ENCODE data around the gene CCT8. TPM values are rescaled to one million over a fixed set of nuclear protein-coding genes. Genes with fewer than 3 reads are reported as not detected.

CCT8 gene, protein sequence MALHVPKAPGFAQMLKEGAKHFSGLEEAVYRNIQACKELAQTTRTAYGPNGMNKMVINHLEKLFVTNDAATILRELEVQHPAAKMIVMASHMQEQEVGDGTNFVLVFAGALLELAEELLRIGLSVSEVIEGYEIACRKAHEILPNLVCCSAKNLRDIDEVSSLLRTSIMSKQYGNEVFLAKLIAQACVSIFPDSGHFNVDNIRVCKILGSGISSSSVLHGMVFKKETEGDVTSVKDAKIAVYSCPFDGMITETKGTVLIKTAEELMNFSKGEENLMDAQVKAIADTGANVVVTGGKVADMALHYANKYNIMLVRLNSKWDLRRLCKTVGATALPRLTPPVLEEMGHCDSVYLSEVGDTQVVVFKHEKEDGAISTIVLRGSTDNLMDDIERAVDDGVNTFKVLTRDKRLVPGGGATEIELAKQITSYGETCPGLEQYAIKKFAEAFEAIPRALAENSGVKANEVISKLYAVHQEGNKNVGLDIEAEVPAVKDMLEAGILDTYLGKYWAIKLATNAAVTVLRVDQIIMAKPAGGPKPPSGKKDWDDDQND
- 243 TPM for polyA plus RNA-seq (2013, experiment 1 of 2)
- 262 TPM for polyA plus RNA-seq (2013, experiment 2 of 2)

DNA sequence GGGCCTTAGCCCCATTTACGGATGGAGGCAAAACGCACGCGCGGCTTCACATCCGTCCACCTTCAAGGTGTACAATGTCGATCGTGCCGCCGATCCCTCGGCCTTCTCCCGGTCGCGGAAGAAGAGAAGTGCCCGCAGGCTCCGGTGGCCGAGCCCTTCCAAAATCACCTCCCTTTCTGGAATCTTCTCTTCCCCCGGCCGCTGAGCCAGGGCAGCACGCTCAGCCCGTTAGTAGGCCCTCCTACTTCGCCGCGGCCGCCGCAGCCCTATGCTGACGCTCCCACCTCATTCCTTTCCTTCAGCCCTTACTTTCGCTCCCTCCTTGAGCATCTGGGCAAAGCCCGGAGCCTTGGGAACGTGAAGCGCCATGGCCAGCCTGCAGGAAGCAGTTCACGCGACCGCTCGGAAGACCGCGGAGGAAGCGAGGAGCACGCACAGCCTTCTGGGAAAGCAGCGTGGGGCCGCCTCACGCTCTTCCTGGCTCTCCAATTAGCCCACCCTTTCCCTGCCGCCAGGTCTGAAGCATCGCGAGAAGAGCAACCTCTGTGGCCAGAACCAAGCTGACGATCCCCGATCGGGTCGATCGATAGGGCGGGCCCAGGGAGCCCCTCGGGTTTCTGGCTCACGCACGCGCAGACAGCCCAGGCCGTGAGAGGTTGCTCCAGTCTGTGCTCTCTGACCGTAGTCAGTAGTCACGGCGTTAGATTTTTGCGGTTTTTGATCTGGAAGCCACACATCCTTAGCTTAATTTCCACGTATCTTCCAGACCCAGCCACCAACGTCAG, at the start of gene CCT8:
Gene CCT8 (minus strand): TSS at position 427 of the 785 bp plus-strand sequence. CDS start 58 bp downstream, at position 369.
- peaks cover 17% of the 10 kb centered on the region for H3K36me3 ChIP-seq (ENCODE audit: control insufficient read depth, insufficient read depth, low read length)
- peak within 1 kb of the TSS; percentile 94 for H3K27ac ChIP-seq (ENCODE audit: low read depth, low read length, severe bottlenecking)
- 0% methylated on average over 46 to 56 of the region's 62 CpGs for WGBS, 2 experiments (ENCODE audit: insufficient coverage in 2 of 2)
- H3K4me3 ChIP-seq (ENCODE audit: extremely low read depth, insufficient read depth, low read length, poor library complexity, severe bottlenecking) = peak within 1 kb of the TSS; percentile 97
- H3K4me1 ChIP-seq (ENCODE audit: control insufficient read depth, insufficient read depth, low read length, poor library complexity, severe bottlenecking) = peaks cover 12% of the 10 kb centered on the region
- H3K9me3 ChIP-seq (ENCODE audit: control insufficient read depth, low read length) = no peaks in the 10 kb centered on the region

DNA sequence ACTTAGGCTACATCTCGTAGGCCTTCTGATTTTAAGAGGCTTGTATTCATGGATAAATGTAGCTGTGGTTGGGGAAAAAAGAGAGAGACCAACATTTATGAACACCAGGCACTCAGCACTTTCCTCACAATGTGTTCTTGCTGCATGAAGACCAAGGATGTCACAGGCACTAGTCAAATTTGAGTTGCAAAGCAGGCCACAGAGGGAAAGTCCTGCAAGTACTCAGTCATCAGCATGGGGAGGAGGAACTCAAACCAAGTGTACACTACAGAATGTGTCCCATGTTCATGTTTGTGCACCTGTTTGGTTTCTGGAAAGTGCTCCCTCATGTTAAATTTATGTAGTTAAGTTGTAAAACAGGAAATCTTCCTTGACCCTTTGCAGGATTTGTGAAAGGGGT, 48.3 kb upstream of the CCT8 start:
- Histone ChIP-seq H3K4me3 (ENCODE audit: extremely low read depth, insufficient read depth, low read length, poor library complexity, severe bottlenecking) (no peak overlapping the region), H3K4me1 (ENCODE audit: control insufficient read depth, insufficient read depth, low read length, poor library complexity, severe bottlenecking) (peaks cover 8% of the 10 kb centered on the region), H3K9me3 (ENCODE audit: control insufficient read depth, low read length) (no peaks in the 10 kb centered on the region), H3K36me3 (ENCODE audit: control insufficient read depth, insufficient read depth, low read length) (no peaks in the 10 kb centered on the region), H3K27ac (ENCODE audit: low read depth, low read length, severe bottlenecking) (no peak overlapping the region)
- no CpG with 5 or more reads among the region's 1 CpG for WGBS, 2 experiments (ENCODE audit: insufficient coverage in 2 of 2)

DNA sequence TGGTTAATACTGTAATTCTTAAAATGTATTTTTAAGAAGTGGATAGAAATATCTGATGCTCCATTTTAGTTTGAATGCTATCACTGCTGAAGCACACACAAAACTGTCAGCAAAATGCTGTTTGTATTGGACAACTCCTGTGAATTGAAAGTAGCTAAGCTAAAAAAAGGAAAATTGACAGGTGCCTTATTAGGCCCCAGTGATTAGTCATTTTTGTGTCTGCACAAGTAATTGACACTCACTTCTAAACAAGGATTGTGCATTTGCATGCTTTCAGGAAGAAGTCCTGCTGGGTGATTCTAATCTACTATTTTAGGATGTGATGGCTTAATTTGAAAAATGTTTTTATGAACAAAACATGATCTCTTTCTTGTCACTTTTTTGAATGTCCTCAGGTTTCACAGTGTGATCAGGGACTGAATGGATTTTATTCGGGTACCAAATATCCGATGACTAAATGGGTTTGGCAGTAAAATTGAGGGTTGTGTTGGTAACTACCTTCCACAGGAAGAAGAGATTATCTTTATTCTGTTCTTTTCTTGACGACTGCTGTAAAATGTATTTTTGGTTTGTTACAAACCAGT, 44.0 kb upstream of the CCT8 start:
- no peaks in the 10 kb centered on the region for H3K36me3 ChIP-seq (ENCODE audit: control insufficient read depth, insufficient read depth, low read length)
- no peak overlapping the region for H3K27ac ChIP-seq (ENCODE audit: low read depth, low read length, severe bottlenecking)
- H3K9me3 ChIP-seq (ENCODE audit: control insufficient read depth, low read length) = no peaks in the 10 kb centered on the region
- 83 to 93% methylated on average over 2 of the region's 3 CpGs for WGBS, 2 experiments (ENCODE audit: insufficient coverage in 2 of 2)
- peaks cover 14% of the 10 kb centered on the region for H3K4me1 ChIP-seq (ENCODE audit: control insufficient read depth, insufficient read depth, low read length, poor library complexity, severe bottlenecking)
- H3K4me3 ChIP-seq (ENCODE audit: extremely low read depth, insufficient read depth, low read length, poor library complexity, severe bottlenecking) = no peak overlapping the region

DNA sequence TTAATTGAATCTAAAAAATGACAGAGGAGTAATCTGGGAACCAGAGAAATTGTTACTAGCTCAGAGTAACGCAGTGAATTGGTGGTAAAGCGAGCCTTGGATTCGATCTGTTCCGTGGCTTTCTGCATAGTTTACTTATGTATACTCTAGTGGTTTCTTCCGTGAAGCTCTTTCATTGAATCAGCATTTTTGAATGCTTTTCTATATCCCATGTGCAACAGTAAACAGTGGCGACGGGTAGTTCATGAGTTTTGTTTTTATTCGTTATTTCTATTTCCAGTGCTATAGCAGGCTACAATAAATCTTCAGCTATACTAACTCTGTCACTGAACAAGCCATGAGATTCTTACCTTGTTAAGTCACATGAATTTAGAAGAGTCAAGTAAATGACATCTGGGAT, 42.5 kb upstream of the CCT8 start:
- no peaks in the 10 kb centered on the region for H3K9me3 ChIP-seq (ENCODE audit: control insufficient read depth, low read length)
- H3K4me3 ChIP-seq (ENCODE audit: extremely low read depth, insufficient read depth, low read length, poor library complexity, severe bottlenecking) = no peak overlapping the region
- no peaks in the 10 kb centered on the region for H3K36me3 ChIP-seq (ENCODE audit: control insufficient read depth, insufficient read depth, low read length)
- 92 to 98% methylated on average over 4 to 7 of the region's 8 CpGs for WGBS, 2 experiments (ENCODE audit: insufficient coverage in 2 of 2)
- H3K4me1 ChIP-seq (ENCODE audit: control insufficient read depth, insufficient read depth, low read length, poor library complexity, severe bottlenecking) = peaks cover 14% of the 10 kb centered on the region
- no peak overlapping the region for H3K27ac ChIP-seq (ENCODE audit: low read depth, low read length, severe bottlenecking)

DNA sequence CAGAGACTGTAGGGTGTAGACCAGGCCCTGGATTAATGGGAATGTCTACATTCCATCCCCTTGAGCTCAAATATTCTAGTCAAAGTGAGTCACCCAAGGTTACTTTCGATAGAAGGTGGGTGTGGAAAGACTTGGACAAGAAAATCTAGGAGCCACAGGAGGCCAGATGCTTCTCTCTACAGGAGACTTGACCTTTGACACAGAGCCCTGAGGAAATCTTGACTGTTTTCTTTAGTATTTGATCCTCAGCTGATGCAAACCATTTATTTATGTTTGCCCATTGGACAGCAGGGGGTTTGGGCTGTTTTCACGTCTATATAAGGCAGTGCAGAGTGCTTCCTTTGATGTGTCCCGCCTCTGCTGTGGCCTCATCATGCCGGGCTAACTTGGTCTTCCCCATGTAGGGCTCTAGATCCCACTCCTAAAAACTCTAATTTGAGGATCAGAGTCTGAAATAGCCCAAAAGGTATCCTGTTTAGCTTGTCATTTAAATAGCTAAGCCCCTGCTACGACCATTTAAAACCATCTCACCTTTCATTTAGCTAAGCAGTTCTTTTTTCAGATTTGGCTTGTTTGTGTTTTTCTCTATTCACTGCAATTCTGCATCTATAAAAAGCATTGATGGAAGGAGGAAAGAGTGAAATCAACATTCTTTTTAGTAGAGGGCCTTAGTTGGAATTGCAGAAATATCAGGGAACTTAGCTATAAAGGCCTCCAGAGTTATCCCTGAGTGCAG, 41.5 kb upstream of the CCT8 start:
- no peak overlapping the region for H3K27ac ChIP-seq (ENCODE audit: low read depth, low read length, severe bottlenecking)
- 27 to 30% methylated on average over 3 to 4 of the region's 5 CpGs for WGBS, 2 experiments (ENCODE audit: insufficient coverage in 2 of 2)
- peaks cover 14% of the 10 kb centered on the region for H3K4me1 ChIP-seq (ENCODE audit: control insufficient read depth, insufficient read depth, low read length, poor library complexity, severe bottlenecking)
- H3K36me3 ChIP-seq (ENCODE audit: control insufficient read depth, insufficient read depth, low read length) = no peaks in the 10 kb centered on the region
- no peaks in the 10 kb centered on the region for H3K9me3 ChIP-seq (ENCODE audit: control insufficient read depth, low read length)
- H3K4me3 ChIP-seq (ENCODE audit: extremely low read depth, insufficient read depth, low read length, poor library complexity, severe bottlenecking) = no peak overlapping the region

DNA sequence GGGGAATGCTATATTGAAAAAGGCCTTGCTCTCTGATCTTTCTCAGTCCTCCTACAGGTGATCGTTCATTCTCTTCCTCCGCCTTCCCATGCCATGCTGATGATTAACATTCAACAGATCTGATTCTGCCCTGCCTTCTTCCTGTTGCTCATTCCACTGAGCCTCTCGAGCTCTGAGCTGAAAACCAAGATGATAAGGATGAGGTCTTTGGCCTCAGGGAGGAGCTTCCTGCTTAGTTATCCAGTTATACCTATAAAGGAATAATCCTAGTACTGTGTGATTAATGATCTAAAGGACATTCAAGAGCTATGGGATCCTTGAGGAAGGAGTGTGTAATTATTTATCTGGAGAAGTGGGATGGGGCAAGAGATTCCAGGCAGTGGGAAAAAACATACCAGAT, 31.8 kb upstream of the CCT8 start:
- H3K4me1 ChIP-seq (ENCODE audit: control insufficient read depth, insufficient read depth, low read length, poor library complexity, severe bottlenecking) = peaks cover 18% of the 10 kb centered on the region
- no peak overlapping the region for H3K27ac ChIP-seq (ENCODE audit: low read depth, low read length, severe bottlenecking)
- H3K9me3 ChIP-seq (ENCODE audit: control insufficient read depth, low read length) = no peaks in the 10 kb centered on the region
- no peak overlapping the region for H3K4me3 ChIP-seq (ENCODE audit: extremely low read depth, insufficient read depth, low read length, poor library complexity, severe bottlenecking)
- no peaks in the 10 kb centered on the region for H3K36me3 ChIP-seq (ENCODE audit: control insufficient read depth, insufficient read depth, low read length)
- WGBS, 2 experiments (ENCODE audit: insufficient coverage in 2 of 2) = 79 to 86% methylated on average over 2 of the region's 3 CpGs

DNA sequence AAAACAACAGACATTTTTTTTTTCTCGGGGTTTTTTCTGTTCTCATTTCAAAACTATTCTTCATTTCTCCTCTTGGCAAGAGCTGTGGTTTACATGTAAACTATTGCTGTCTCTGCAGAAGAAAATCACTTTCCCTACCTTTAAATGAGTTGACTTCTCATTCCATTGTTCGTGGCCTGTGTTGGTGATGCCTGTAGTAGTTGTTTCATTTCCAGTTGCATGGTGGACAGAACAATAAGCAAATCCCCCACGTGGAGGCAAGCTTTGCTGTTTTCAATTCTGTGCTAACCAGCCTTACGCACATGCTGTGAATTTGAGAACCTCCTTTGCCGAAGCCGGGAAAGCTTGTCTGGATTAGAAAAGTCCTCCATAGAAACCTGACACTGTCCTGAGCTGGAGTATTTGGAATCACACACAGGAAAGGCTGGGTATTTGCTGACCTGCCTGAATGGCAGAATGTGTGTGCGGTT, 30.8 kb upstream of the CCT8 start:
- 84 to 92% methylated on average over 5 to 6 of the region's 7 CpGs for WGBS, 2 experiments (ENCODE audit: insufficient coverage in 2 of 2)
- Histone ChIP-seq H3K9me3 (ENCODE audit: control insufficient read depth, low read length) (no peaks in the 10 kb centered on the region), H3K27ac (ENCODE audit: low read depth, low read length, severe bottlenecking) (no peak overlapping the region), H3K36me3 (ENCODE audit: control insufficient read depth, insufficient read depth, low read length) (no peaks in the 10 kb centered on the region), H3K4me3 (ENCODE audit: extremely low read depth, insufficient read depth, low read length, poor library complexity, severe bottlenecking) (no peak overlapping the region), H3K4me1 (ENCODE audit: control insufficient read depth, insufficient read depth, low read length, poor library complexity, severe bottlenecking) (peaks cover 18% of the 10 kb centered on the region)

DNA sequence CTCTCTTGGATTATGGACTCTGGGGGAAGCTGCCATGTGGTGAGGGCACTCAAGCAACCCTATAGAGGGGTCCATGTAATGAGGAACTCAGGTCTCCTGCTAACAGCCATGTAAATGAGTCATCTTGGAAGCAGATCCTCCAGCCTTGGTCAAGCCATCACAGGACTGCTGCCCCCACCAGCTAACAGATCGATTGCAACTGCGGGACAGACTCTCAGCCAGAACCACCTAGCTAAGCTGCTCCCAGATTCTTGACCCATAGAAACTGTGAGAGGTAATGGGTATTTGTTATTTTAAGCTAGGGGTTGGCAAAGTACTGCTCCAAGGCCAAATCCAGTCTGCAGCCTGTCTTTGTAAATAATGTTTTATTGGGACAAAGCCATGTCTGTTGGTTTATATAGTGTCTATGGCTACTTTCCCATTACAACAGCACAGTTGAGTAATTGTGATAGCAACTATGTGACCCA, 29.4 kb upstream of the CCT8 start:
- Histone ChIP-seq H3K4me1 (ENCODE audit: control insufficient read depth, insufficient read depth, low read length, poor library complexity, severe bottlenecking) (peaks cover 22% of the 10 kb centered on the region), H3K9me3 (ENCODE audit: control insufficient read depth, low read length) (no peaks in the 10 kb centered on the region), H3K4me3 (ENCODE audit: extremely low read depth, insufficient read depth, low read length, poor library complexity, severe bottlenecking) (no peak overlapping the region), H3K36me3 (ENCODE audit: control insufficient read depth, insufficient read depth, low read length) (no peaks in the 10 kb centered on the region), H3K27ac (ENCODE audit: low read depth, low read length, severe bottlenecking) (no peak overlapping the region)
- 74 to 93% methylated on average over 2 of the region's 2 CpGs for WGBS, 2 experiments (ENCODE audit: insufficient coverage in 2 of 2)

DNA sequence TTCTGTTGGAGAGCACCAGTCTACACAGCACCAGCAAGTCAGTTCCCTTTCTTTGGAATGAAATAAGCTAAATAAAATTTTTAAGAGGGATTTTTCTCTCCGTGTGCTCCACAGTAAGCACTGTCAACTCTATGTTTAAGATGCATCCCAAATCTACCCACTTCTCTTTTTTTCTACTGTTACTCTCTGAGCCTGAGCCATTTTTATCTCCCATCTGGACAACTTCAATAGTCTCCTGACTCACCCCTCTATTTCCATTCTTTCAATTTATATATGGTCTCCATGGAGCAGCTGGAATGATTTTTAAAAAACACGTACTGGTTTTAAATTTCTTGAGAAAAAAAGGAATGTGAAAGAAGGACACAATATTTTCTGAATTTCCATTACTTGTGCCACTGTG, 24.7 kb upstream of the CCT8 start:
- Histone ChIP-seq H3K9me3 (ENCODE audit: control insufficient read depth, low read length) (no peaks in the 10 kb centered on the region), H3K4me3 (ENCODE audit: extremely low read depth, insufficient read depth, low read length, poor library complexity, severe bottlenecking) (no peak overlapping the region), H3K4me1 (ENCODE audit: control insufficient read depth, insufficient read depth, low read length, poor library complexity, severe bottlenecking) (peaks cover 4% of the 10 kb centered on the region), H3K27ac (ENCODE audit: low read depth, low read length, severe bottlenecking) (no peak overlapping the region), H3K36me3 (ENCODE audit: control insufficient read depth, insufficient read depth, low read length) (no peaks in the 10 kb centered on the region)
- 86% methylated on average over 1 of the region's 2 CpGs; no CpG with 5 or more reads in 1 of the 2 experiments for WGBS, 2 experiments (ENCODE audit: insufficient coverage in 2 of 2)
